HepG2 (cell line): ENCODE measurements around the gene SEC14L5. TPM values are rescaled to one million over a fixed set of nuclear protein-coding genes. Genes with fewer than 3 reads are reported as not detected.

Source experiments
- ATF1 ChIP-seq: IDR thresholded peaks from 2 replicates; pipeline ENCODE4 v1.6.1; 2016; ENCODE audit warnings: mild to moderate bottlenecking, control low read depth
- CCAR2 ChIP-seq: fragments of 200-400 bp; formaldehyde crosslinking; optimal IDR thresholded peaks from 2 replicates; pipeline ENCODE3; 2018; ENCODE audit warnings: low read depth, mild to moderate bottlenecking, low read length, moderate library complexity
- GABPB1 ChIP-seq: IDR thresholded peaks from 2 replicates; pipeline ENCODE4 v1.6.1; 2016; ENCODE audit warnings: mild to moderate bottlenecking, missing genetic modification reagents, moderate library complexity, missing compliant biosample characterization
- HNRNPK ChIP-seq: fragments of 200-400 bp; formaldehyde crosslinking; IDR thresholded peaks from 2 replicates; pipeline ENCODE4 v1.6.1; 2018; ENCODE audit warnings: low read length, low read depth, moderate library complexity, mild to moderate bottlenecking; ENCODE audit not compliant: poor library complexity, severe bottlenecking
- HNRNPUL1 ChIP-seq: fragments of 200-400 bp; formaldehyde crosslinking; IDR thresholded peaks from 2 replicates; pipeline ENCODE4 v1.6.1; 2017; ENCODE audit warnings: low read depth, mild to moderate bottlenecking, low read length, moderate library complexity
- KLF11 ChIP-seq: IDR thresholded peaks from 2 replicates; pipeline ENCODE4 v1.6.1; 2016; ENCODE audit warnings: missing compliant biosample characterization
- NFRKB ChIP-seq: fragments of 450-650 bp; IDR thresholded peaks from 2 replicates; pipeline ENCODE4 v1.6.1; 2017
- PATZ1 ChIP-seq: sonication (generic); formaldehyde crosslinking; IDR thresholded peaks from 2 replicates; pipeline ENCODE4 v1.4.0; 2020; ENCODE audit warnings: missing genetic modification reagents
- PHB2 ChIP-seq: fragments of 450-650 bp; IDR thresholded peaks from 2 replicates; pipeline ENCODE4 v1.6.1; 2018; ENCODE audit not compliant: partially characterized antibody
- RAD21 ChIP-seq: fragments of 450-650 bp; formaldehyde crosslinking; IDR thresholded peaks from 2 replicates; pipeline ENCODE4 v1.5.0; 2020; ENCODE audit warnings: mild to moderate bottlenecking
- RARG ChIP-seq: sonication (generic); formaldehyde crosslinking; IDR thresholded peaks from 2 replicates; pipeline ENCODE4 v1.4.0; 2020; ENCODE audit warnings: low read depth, mild to moderate bottlenecking, missing genetic modification reagents
- RFX5 ChIP-seq: IDR thresholded peaks from 2 replicates; pipeline ENCODE4 v1.6.1; 2011; ENCODE audit warnings: low read depth, low read length, improper control_type of control experiment
- SCMH1 ChIP-seq: sonication (generic); formaldehyde crosslinking; IDR thresholded peaks from 2 replicates; pipeline ENCODE4 v1.9.0; 2021; ENCODE audit warnings: missing genetic modification reagents, mild to moderate bottlenecking, borderline replicate concordance
- SOX6 ChIP-seq, 2 experiments: fragments of 450-650 bp in 1 of 2; sonication (generic) in 1 of 2; formaldehyde crosslinking in 1 of 2; IDR thresholded peaks; 2 replicates each; pipeline versions ENCODE4 v1.4.0 to v1.6.1; 2017 to 2020; ENCODE audit warnings: antibody characterized with exemption in 1 of 2, mild to moderate bottlenecking in 1 of 2, missing genetic modification reagents in 1 of 2
- STAG1 ChIP-seq: sonication (generic); formaldehyde crosslinking; IDR thresholded peaks from 2 replicates; pipeline ENCODE4 v1.4.0; 2020; ENCODE audit warnings: missing genetic modification reagents
- THAP9 ChIP-seq: sonication (generic); formaldehyde crosslinking; IDR thresholded peaks from 2 replicates; pipeline ENCODE4; 2020; ENCODE audit warnings: missing genetic modification reagents, mild to moderate bottlenecking, borderline replicate concordance
- TOE1 ChIP-seq: sonication (generic); formaldehyde crosslinking; IDR thresholded peaks from 2 replicates; pipeline ENCODE4 v1.4.0; 2020; ENCODE audit warnings: mild to moderate bottlenecking, missing genetic modification reagents
- TP53 ChIP-seq: sonication (generic); formaldehyde crosslinking; conservative IDR thresholded peaks from 2 replicates; pipeline ENCODE4 v1.4.0; 2020; ENCODE audit warnings: missing genetic modification reagents
- ZFP36 ChIP-seq: fragments of 150-350 bp; IDR thresholded peaks from 2 replicates; pipeline ENCODE4 v1.6.1; 2018; ENCODE audit warnings: borderline replicate concordance, low read length, low read depth; ENCODE audit not compliant: partially characterized antibody
- ZFP36L2 ChIP-seq: sonication (generic); formaldehyde crosslinking; IDR thresholded peaks from 2 replicates; pipeline ENCODE4 v1.4.0; 2020; ENCODE audit warnings: missing genetic modification reagents
- ZKSCAN5 ChIP-seq: sonication (generic); formaldehyde crosslinking; IDR thresholded peaks from 2 replicates; pipeline ENCODE4 v1.5.1; 2020; ENCODE audit warnings: mild to moderate bottlenecking, missing genetic modification reagents
- ZNF30 ChIP-seq: sonication (generic); formaldehyde crosslinking; IDR thresholded peaks from 2 replicates; pipeline ENCODE4 v1.5.0; 2020; ENCODE audit warnings: mild to moderate bottlenecking, missing genetic modification reagents
- ZNF382 ChIP-seq: sonication (generic); formaldehyde crosslinking; IDR thresholded peaks from 2 replicates; pipeline ENCODE4 v1.5.0; 2020; ENCODE audit warnings: missing genetic modification reagents, mild to moderate bottlenecking, borderline replicate concordance
- ZNF703 ChIP-seq: sonication (generic); formaldehyde crosslinking; IDR thresholded peaks from 2 replicates; pipeline ENCODE4 v1.5.1; 2020; ENCODE audit warnings: missing genetic modification reagents, mild to moderate bottlenecking, moderate library complexity, borderline replicate concordance
- ZNF713 ChIP-seq: sonication (generic); formaldehyde crosslinking; IDR thresholded peaks from 2 replicates; pipeline ENCODE4 v1.4.0; 2020; ENCODE audit warnings: mild to moderate bottlenecking, missing genetic modification reagents
- ZNF747 ChIP-seq: sonication (generic); formaldehyde crosslinking; IDR thresholded peaks from 2 replicates; pipeline ENCODE4 v1.8.1; 2023; ENCODE audit warnings: missing genetic modification reagents, mild to moderate bottlenecking, borderline replicate concordance
- ZNF839 ChIP-seq: sonication (generic); formaldehyde crosslinking; IDR thresholded peaks from 2 replicates; pipeline ENCODE4 v1.4.0; 2020; ENCODE audit warnings: missing genetic modification reagents, mild to moderate bottlenecking, borderline replicate concordance
- polyA plus RNA-seq, 8 experiments: library from polyadenylated mRNA; depleted of rRNA in 3 of 8; stranded (reverse) in 7 of 8; unstranded in 1 of 8; fragments of >200 nt; fragmentation: Illumina TruSeq in 4 of 8; extraction: Trizol in 4 of 8; gene quantifications; 2 replicates each; pipeline versions ENCODE4 v1.2.1 to v1.2.3, GENCODE V29; 2011 to 2016; ENCODE audit warnings: low read depth in 4 of 8, missing spikeins in 1 of 8, mixed read lengths in 1 of 8; ENCODE audit not compliant: insufficient read depth in 1 of 8
- total RNA-seq, 5 experiments: library from RNA; depleted of rRNA; stranded (reverse); fragments of >200 nt; fragmentation: Illumina TruSeq; extraction: Trizol; gene quantifications; 2 replicates each; pipeline ENCODE4 v1.2.3, GENCODE V29; 2016; ENCODE audit warnings: low read depth in 1 of 5

The SEC14L5 gene
- total and polyA plus RNA-seq, 2 of the 13 experiments (the other 11 are each of a cell fraction or from before 2014, with no cell fraction given), result 0.40 to 0.42 TPM

GRCh38 chr16:4936181-4936990 is 21.7 kb upstream of the SEC14L5 start (continued):
- TF ChIP-seq RFX5 (no peak), ZNF30 (no peak), SOX6 (IDR thresholded peaks at IDR 0.05) (no peak), SOX6 (CRISPR knock-in tag; IDR thresholded peaks at IDR 0.05) (no peak), ZNF713 (CRISPR knock-in tag) (no peak), GABPB1 (CRISPR knock-in tag) (peak; percentile 68; the same call in 1 of the 2 replicates), NFRKB (no peak), STAG1 (peak; percentile 60), ZNF747 (no peak), KLF11 (CRISPR knock-in tag) (no peak), PATZ1 (CRISPR knock-in tag) (peak; percentile 76), HNRNPUL1 (no peak), ZKSCAN5 (CRISPR knock-in tag) (no peak), ZFP36 (no peak), ZNF703 (CRISPR knock-in tag) (0 out of 2 replicates have a peak, but pooled peaks have one; percentile 66), TOE1 (CRISPR knock-in tag) (no peak), RARG (CRISPR knock-in tag) (no peak), TP53 (CRISPR knock-in tag) (no peak), PHB2 (no peak), RAD21 (CRISPR knock-in tag) (peak; percentile 74), THAP9 (CRISPR knock-in tag) (0 out of 2 replicates have a peak, but pooled peaks have one; percentile 14), ATF1 (CRISPR knock-in tag) (no peak), SCMH1 (no peak), HNRNPK (peak; percentile 83), ZFP36L2 (CRISPR knock-in tag) (no peak), ZNF839 (no peak), ZNF382 (CRISPR knock-in tag) (no peak), CCAR2 (no peak)
